Astrocyte of the spinal cord (primary cell): ENCODE data around the gene VCX.
"Not testable (repeated sequence)": the region's sequence is repeated elsewhere in the genome, so short reads cannot be mapped to it uniquely, and the experiment has no call there.

Experiments
- DNase-seq: peaks from one replicate; pipeline ENCODE4 v3.0.0; 2011; ENCODE audit warnings: low read depth, low spot score
- H3K4me3 ChIP-seq: 2 replicates; pipeline ENCODE4 v1.5.1; 2011; ENCODE audit warnings: low read depth, mild to moderate bottlenecking, low read length, moderate library complexity
- CTCF ChIP-seq: IDR thresholded peaks from 2 replicates; pipeline ENCODE4 v1.5.1; 2012; ENCODE audit warnings: low read depth, mild to moderate bottlenecking, low read length, inconsistent platforms
- in situ Hi-C: cut with HindIII; loops from 2 replicates; pipeline ENCODE4 v1.10.0; 2017; ENCODE audit warnings: low sequenced_read_pairs

The VCX gene

DNA sequence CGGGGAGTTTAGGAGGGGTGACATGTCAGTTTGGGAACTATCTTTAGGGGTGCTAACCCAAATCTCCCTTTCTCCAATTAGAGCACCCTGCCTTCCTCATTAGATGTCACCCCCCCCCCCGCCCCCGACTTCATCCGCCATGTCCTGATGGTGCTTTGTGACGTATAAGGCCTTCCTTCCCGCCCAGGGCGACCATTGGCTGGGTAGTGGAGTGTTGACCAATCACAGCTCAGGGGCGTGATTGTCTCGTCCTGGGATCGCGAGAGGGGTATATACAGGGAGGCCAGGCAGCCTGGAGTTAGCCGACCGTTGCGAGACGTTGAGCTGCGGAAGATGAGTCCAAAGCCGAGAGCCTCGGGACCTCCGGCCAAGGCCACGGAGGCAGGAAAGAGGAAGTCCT, at the start of gene VCX:
Gene VCX (plus strand): TSS at position 301 of the 400 bp plus-strand sequence. CDS start 33 bp downstream, at position 334.
- DNase-seq, in situ Hi-C loops, H3K4me3 ChIP-seq: not testable (repeated sequence)

- DNase-seq = no peak
- no peak for TF ChIP-seq CTCF
Observed at GRCh38 chrX:7798327-7798726, 44.6 kb upstream of the VCX start.

DNA sequence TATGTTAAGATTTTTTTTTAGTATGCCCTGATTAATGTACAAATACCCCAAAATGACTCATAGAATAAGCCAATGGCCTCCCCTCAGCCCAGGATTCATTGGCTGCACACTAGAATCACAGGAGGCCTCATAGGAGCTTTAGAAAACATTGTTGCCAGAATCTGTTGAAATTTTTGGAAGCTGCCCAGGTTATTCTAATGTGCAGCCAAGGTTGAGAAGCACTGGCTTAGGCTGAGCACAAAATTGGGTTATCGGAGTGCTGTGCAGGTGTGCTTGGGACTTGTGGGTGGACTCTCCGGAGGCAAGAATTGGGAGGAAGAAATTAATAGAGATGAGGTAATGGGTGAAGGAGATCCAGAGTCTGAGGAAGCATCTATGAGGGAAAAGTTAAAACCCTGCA, 41.3 kb upstream of the VCX start:
- no peak for DNase-seq
- in situ Hi-C loops = no loop called here
- no peak overlapping the region for H3K4me3 ChIP-seq
- no peak for TF ChIP-seq CTCF

More at GRCh38 chrX:7798327-7798726, 44.6 kb upstream of the VCX start:
- H3K4me3 ChIP-seq = no peak overlapping the region
- in situ Hi-C loops = no loop called here

- no peak for DNase-seq
- no peak for TF ChIP-seq CTCF
- H3K4me3 ChIP-seq = no peak overlapping the region
- in situ Hi-C loops = no loop called here
Observed at GRCh38 chrX:7815166-7815805, 27.7 kb upstream of the VCX start.

GRCh38 chrX:7828594-7828993, 14.4 kb upstream of the VCX start:
- no peak overlapping the region for H3K4me3 ChIP-seq
- in situ Hi-C loops = no loop called here
- no peak for TF ChIP-seq CTCF
- no peak for DNase-seq

DNA sequence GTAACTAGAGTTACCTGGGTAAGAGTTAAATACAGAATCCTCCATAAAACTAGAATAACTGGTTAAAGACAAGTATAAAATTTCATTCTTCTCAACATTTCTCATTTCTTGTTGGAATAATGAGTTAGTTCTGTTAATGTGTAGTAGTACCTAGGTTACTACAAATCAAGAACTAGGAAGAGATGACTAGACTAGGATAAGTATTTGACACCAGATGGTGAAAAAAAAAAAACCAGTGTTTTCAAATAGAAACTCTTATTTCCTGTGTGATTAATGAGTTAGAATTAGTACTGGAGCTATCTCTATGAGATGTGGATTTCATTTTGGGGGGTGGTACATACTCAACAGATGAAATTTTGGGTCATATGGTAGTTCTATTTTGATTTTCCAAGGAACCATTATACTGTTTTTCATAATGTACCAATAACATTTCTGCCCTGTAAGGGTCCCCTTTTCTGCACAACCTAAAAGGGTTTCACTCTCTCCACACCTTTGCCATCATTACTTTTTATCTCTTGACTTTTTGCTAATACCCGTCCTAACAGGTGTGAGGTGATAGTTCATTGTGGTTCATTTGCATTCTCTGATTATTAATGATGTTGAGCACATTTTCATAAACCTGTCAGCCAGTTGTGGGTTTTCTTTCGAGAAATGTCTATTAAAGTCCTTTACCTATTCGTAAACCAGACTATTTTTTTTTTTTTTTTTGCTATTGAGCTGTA, 1.7 kb upstream of the VCX start:
- DNase-seq = no peak
- TF ChIP-seq CTCF = no peak

DNA sequence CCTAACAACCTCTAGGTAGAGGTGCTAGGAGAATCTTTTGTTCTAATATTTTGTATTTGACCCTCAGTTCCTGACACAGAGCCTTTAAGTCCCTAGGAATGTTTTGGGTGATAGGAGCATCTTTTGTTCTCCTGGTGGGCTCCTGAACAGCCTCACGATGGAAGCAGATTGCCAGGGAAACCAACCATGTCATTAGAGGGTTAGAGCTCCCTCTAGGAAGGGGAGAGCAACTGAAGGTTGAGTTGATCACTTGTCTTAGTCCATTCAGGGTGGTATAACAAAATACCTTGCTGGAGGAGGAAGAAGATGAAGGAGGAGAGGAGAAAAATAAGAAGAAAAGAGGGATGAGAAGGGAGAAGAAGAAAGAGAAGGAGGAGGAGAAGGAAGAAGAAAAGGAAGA, 9.2 kb downstream of the VCX start:
- H3K4me3 ChIP-seq = no peak overlapping the region
- no peak for DNase-seq
- TF ChIP-seq CTCF = no peak
- in situ Hi-C loops = no loop called here

More for the DNA sequence above, 1.7 kb upstream of the VCX start:
- in situ Hi-C loops = no loop called here
- no peak overlapping the region for H3K4me3 ChIP-seq
